ENCODE measurements around the gene ACAD10.

Gene ACAD10

DNA sequence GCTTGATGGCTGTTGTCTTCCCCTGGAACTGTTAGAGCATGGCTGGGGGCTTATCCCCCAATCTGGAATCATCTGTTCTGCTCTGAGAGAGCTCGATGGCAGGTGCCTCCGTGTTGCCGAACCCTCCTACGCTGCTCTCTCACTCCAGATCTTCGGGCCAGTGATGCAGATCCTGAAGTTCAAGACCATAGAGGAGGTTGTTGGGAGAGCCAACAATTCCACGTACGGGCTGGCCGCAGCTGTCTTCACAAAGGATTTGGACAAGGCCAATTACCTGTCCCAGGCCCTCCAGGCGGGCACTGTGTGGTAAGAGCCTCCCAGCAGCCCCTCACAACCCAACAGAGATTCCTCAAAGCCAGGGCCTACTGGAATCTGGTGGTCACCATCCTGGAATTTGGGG is 113.9 kb downstream of the ACAD10 start:
- DNase-seq (ENCODE audit: low read depth), result no peak
- TF ChIP-seq, protein P1, sequence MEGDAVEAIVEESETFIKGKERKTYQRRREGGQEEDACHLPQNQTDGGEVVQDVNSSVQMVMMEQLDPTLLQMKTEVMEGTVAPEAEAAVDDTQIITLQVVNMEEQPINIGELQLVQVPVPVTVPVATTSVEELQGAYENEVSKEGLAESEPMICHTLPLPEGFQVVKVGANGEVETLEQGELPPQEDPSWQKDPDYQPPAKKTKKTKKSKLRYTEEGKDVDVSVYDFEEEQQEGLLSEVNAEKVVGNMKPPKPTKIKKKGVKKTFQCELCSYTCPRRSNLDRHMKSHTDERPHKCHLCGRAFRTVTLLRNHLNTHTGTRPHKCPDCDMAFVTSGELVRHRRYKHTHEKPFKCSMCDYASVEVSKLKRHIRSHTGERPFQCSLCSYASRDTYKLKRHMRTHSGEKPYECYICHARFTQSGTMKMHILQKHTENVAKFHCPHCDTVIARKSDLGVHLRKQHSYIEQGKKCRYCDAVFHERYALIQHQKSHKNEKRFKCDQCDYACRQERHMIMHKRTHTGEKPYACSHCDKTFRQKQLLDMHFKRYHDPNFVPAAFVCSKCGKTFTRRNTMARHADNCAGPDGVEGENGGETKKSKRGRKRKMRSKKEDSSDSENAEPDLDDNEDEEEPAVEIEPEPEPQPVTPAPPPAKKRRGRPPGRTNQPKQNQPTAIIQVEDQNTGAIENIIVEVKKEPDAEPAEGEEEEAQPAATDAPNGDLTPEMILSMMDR (IDR thresholded peaks at IDR 0.05; ENCODE audit: low read depth, low read length), result no peak
- TF ChIP-seq POLR2A (IDR thresholded peaks at IDR 0.05; ENCODE audit: extremely low read depth, insufficient read length) (no peak), MYC (IDR thresholded peaks at IDR 0.05; ENCODE audit: low read depth, low read length) (no peak)
- TF ChIP-seq, protein P2, sequence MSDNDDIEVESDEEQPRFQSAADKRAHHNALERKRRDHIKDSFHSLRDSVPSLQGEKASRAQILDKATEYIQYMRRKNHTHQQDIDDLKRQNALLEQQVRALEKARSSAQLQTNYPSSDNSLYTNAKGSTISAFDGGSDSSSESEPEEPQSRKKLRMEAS (IDR thresholded peaks at IDR 0.05; ENCODE audit: low read depth, low read length), result no peak

DNA sequence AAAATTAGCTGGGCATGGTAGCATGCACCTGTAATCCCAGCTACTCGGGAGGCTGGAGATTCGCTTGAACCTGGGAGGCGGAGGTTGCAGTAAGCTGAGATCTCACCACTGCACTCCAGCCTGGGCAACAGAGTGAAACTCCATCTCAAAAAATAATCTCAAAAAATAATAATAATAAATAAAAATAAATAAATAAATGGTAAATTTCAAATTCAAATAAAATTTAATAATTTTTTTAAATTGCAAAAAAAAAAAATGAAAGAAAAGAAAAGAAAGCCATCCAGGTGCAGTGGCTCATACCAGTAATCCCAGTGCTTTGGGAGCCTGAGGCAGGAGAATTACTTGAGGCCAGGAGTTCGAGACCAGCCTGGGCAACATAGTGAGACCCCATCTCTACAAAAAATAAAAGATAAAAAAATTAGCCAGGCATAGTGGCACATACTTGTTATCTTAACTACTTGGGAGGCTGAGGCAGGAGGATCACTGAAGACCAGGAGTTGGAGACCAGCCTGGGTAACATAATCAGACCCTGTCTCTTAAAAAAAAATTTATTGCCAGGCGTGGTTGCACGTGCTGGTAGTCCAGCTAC is 117.3 kb downstream of the ACAD10 start:
- H3K4me3 ChIP-seq (ENCODE audit: low read depth, low read length), result no peak overlapping the region
- DNase-seq (ENCODE audit: low read depth), result no peak
- TF ChIP-seq, protein P2 (IDR thresholded peaks at IDR 0.05; ENCODE audit: low read depth, low read length), result no peak
- TF ChIP-seq, protein P1 (IDR thresholded peaks at IDR 0.05; ENCODE audit: low read depth, low read length), result no peak
- TF ChIP-seq POLR2A (IDR thresholded peaks at IDR 0.05; ENCODE audit: extremely low read depth, insufficient read length), result no peak
- no peak for TF ChIP-seq MYC (IDR thresholded peaks at IDR 0.05; ENCODE audit: low read depth, low read length)

More for the DNA sequence above, 113.9 kb downstream of the ACAD10 start:
- H3K4me3 ChIP-seq (ENCODE audit: low read depth, low read length), result no peak overlapping the region

DNA sequence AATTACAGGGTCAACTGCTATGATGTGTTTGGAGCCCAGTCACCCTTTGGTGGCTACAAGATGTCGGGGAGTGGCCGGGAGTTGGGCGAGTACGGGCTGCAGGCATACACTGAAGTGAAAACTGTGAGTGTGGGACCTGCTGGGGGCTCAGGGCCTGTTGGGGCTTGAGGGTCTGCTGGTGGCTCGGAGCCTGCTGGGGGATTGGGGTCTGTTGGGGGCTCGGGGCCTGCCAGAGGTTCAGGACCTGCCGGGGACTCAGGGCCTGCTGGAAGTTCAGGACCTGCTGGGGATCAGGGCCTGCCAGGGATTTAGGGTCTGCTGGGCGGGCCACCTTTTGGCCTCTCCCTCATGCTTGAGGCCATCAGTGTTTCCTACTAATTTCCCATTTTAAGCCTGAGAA is 118.0 kb downstream of the ACAD10 start:
- no peak overlapping the region for H3K4me3 ChIP-seq (ENCODE audit: low read depth, low read length)
- TF ChIP-seq, protein P1 (IDR thresholded peaks at IDR 0.05; ENCODE audit: low read depth, low read length), result no peak
- TF ChIP-seq MYC (IDR thresholded peaks at IDR 0.05; ENCODE audit: low read depth, low read length) (no peak), POLR2A (IDR thresholded peaks at IDR 0.05; ENCODE audit: extremely low read depth, insufficient read length) (no peak)
- TF ChIP-seq, protein P2 (IDR thresholded peaks at IDR 0.05; ENCODE audit: low read depth, low read length), result no peak
- DNase-seq (ENCODE audit: low read depth), result no peak

DNA sequence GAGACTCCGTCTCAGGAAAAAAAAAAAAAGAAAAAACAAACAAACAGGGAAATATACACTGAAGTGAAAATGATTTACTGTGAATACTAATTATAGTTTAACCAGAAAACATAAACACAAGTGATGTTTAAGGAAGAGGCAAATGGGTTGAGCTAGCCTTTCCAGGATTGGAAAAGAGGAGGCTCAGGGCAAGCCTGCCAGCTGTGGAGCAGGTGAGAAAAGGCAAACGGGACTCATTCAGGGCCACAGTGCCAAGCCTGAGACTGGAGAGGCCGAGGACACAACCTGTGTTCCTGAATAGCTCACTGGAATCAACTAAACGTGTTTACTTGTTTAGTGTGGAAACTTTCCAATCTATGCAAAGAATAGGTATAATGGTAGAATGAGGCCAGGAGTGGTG is 120.5 kb downstream of the ACAD10 start:
- H3K4me3 ChIP-seq (ENCODE audit: low read depth, low read length), result no peak overlapping the region
- DNase-seq (ENCODE audit: low read depth), result no peak
- TF ChIP-seq, protein P2 (IDR thresholded peaks at IDR 0.05; ENCODE audit: low read depth, low read length), result no peak
- TF ChIP-seq MYC (IDR thresholded peaks at IDR 0.05; ENCODE audit: low read depth, low read length) (no peak), POLR2A (IDR thresholded peaks at IDR 0.05; ENCODE audit: extremely low read depth, insufficient read length) (no peak)
- TF ChIP-seq, protein P1 (IDR thresholded peaks at IDR 0.05; ENCODE audit: low read depth, low read length), result no peak

Measured in NB4 (cell line).